GM18909 (cell line): ENCODE measurements around the gene PPP2R3B.
"Not testable (repeated sequence)": the region's sequence is repeated elsewhere in the genome, so short reads cannot be mapped to it uniquely, and the experiment has no call there.

Experiments
- ATAC-seq: cut with Tn5 transposase; IDR thresholded peaks from one replicate; pipeline ENCODE4 v1.9.1; 2021; ENCODE audit warnings: mild to moderate bottlenecking; ENCODE audit not compliant: unreplicated experiment, poor library complexity

Gene PPP2R3B

DNA sequence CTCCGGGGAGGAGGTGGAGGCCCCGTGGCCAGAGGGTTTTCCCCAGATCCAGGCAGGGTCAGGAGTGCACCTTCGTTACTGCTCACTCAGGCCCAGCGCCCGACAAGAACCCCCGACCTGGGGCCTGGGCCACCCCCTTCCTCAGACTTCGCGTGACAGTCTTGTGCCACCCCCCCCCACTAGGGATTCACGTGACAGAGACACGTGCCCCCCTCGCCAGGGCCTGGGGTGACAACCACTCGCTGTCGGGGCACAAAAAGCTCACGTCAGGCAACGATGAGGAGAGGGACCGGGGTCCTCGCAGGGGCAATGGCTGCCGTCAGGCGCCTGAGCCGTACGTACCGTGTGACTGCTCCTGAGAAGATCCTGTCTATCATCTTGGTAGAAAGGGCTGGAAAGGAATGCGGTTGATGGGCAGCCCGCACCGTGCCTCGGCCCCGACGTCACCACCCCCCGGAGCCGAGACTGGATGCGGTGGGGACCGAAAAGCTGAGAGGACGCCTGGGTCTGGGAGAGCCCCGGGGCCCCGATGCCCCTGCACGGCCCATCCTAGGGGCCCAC lies 45.1 kb downstream of the PPP2R3B start:
- ATAC-seq, result no peak

DNA sequence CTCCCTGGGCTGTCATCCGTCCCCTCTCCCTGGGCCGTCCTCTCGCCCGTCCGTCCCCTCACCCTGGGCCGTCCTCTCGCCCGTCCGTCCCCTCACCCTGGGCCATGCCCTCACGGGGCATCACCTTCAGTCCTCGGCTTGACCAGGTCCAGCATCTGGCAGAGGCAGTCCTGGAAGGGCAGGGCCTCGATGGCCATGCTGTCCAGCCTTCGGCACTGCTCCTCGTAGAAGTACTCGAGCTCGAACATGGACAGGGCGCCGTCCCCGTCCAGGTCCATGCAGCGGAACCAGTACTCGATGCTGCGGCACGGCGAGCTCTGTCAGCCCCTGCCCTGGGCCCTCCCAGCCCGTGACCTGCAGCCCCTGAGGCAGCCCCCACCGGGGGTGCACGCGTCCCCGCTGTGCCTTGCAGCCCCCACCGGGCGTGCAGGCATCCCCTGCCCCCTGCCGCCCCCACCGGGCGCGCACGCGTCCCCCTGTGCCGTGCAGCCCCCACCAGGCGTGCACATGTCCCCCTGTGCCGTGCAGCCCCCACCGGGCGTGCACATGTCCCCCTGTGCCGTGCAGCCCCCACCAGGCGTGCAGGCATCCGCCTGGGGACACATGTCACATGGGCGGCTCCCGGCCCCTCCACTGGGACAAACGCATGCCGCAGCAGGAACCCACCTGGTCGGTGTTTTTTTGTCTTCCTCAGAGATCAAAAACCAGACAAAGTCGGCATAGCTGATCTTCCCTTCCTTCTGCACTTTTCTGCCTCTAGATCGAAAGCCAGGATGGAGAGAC lies 45.9 kb downstream of the PPP2R3B start:
- ATAC-seq, result no peak

DNA sequence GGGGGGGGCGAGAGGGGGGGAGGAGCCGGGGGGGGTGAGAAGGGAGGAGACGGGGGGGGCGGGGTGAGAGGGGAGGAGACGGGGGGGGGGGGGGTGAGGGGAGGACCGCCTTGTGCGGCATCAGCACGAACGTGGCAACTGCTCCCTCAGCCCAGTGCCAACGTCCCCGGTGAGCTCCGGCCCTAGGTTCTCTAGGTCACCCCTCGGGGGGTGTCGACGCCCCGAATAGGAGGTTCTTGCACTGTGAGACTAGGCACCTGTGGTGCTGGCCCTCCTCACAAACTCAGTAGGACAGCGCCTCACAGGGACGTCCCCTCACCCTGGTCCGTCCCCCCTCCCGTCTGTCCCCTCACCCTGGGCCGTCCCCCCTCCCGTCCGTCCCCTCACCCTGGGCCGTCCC lies 46.6 kb downstream of the PPP2R3B start:
- ATAC-seq, result no peak

DNA sequence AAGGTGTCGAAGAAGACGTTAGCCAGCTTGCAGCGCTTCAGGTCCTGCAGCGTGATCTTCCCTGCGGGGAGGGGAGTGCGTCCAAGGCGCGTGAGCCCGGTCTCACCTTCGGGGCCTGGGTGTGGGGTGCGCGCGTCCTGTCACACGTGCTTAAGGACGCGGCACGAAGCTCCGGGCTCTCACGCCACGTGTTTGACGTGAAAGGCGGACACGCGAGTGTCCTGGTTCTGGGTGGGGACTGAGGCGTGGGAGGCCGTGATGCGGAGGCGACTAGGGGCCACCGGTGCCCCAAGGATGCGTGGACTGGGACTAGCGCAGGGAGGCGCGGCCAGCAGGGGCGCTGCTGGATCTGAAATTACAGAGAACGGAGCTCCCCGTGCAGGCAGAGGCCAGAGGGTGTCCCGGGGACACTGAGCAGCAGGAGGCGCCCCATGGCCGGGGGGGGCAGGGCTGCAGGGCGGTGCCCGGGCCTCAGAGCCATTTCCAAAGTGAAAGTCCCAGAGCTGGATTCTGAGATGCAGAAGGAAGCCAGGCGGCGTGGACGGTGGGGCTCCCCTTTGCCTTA lies 47.8 kb downstream of the PPP2R3B start:
- ATAC-seq, result no peak

DNA sequence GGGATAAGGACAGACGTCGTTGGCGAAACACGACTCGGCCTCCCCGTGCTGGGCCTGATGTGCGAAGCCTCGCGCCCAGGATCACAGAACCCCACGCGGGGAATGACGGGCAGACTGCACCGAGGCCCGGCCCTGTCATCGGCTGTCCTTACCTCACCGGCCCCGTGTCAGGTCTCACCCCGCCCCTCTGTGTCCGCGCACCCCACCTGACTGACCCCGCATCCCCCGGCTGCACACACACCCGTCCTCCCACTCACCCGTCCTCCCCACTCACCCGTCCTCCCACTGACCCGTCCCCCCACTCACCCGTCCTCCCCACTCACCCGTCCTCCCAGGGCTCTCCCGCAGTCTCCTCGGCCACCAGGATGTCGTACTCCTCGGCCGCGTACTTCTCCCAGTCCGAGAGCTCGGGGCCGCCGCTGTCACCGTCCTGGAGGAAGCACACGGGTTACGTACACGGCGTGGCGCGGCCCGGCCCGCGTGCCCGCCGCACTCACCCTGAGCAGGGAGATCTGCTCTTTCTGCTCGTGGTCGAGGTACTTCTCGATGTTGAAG lies 48.3 kb downstream of the PPP2R3B start:
- no peak for ATAC-seq

DNA sequence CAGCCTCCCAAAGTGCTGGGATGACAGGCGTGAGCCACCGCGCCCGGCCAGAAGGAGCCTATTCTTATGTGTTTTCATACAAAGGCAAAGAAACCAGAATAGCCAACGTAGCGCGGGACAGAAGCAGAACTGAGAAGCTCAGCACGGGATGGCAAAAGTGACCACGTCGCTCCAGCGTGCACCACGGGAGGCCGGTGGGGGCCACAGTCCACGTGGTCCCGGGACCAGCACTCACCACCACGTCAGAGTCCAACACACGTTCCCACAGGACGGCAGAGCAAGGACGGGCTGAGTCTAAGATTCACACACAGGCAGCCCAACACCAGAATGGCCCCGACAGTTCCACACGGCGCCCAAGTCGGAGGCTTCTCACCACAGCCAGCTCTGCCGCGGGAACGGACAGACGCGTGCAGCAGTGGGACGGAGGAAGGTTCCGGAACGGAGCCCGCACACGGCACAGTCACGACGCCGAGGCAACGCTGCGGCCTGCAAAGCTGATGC lies 49.3 kb downstream of the PPP2R3B start:
- ATAC-seq, result no peak

DNA sequence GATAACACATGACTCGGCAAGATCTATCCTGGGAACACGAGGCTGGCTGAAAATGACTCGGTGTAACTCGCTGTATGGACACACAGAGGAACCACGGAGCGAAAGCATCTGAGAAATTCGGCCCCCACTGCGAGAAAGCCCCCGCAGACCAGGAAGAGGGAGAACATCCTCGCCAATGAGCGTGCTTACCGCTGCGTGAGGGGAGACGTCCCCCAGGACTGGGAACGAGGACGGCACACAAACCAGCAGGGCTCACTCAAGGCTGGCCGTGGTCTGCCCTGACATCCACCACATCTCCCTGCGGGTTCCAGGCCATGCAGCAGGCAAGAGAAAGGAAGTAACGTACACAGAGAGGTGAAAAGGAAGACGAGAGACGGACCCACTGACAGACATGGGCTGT lies 50.5 kb downstream of the PPP2R3B start:
- ATAC-seq, result no peak

DNA sequence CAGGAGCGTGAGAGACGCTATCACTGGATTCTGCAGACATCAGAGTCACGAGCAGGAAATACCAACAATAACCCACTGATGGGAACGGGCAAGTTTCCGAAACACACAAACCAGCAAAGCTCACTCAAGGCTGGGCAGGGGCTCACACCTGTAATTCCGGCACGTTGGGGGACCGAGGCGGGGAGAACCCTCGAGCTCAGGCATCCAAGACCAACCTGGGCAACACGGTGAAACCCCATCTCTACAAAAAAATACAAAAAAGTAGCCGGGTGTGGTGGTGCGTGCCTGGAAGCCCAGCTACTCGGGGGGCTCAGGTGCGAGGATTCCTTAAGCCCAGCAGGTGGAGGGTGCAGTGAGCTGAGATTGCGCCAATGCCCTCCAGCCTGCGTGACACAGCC lies 51.0 kb downstream of the PPP2R3B start:
- ATAC-seq, result no peak

DNA sequence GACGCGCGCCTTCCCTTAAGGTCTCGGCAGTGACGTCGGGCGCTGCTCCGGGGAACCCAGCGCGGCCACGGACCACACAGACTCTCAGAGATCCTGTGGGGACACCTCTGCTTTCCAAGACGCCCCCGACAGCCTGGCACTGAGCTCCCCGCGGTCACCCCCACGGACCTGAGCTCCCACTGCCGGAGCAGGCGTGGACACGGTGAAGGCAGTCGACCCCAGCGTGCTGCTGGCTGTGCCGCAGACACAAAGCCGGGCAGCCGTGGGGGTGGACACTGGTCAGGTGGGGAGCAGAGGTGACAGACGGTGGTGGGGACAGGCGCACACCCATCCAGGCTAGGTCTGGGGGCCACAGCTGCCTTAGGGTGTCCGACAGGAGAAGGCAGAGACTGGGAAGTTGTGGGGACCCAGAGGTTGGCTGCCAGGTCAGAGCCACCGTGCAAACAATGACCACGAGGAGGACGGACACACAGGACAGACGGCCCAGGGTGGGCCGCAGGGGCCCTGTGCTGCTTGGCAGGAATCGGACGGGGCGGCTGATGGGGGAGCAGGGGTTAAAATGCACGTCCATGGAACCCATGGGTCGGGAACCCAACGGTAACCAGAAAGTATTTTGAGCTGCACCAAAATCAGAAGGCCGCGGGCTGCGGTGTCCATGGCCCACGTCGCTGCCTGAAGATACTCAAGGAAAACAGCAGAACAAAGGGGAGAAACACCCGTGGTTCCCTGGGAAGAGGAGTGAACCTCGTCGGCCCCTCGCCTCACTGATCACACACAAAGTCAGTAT lies 51.5 kb downstream of the PPP2R3B start:
- ATAC-seq, result no peak

DNA sequence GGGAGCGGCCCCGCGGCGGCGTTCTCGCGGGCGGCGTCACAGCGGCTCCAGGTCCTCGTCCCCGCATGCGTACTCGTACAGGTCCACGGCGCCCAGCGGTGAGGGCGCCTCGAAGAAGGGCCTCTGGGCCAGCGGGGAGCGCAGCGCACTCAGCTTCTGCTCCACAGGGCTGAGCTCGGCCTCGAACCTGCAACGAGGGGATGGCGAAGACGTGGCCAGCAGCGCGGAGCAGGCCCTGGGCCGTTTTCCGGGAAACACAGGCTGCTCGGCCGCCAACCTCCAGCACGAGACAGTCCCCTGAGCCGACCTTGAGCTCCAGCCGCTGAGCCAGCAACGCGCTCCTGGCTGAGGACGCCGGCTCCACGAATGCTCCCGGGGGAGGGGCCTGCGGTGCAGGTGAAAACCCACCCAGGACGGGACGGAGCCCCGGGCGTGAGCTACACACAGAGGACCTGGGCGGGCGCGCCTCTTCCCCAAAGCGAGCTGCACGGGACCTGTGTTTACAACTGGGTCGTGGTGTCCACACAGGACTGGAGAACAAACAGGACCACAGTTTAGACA lies 52.3 kb downstream of the PPP2R3B start:
- ATAC-seq, result no peak

DNA sequence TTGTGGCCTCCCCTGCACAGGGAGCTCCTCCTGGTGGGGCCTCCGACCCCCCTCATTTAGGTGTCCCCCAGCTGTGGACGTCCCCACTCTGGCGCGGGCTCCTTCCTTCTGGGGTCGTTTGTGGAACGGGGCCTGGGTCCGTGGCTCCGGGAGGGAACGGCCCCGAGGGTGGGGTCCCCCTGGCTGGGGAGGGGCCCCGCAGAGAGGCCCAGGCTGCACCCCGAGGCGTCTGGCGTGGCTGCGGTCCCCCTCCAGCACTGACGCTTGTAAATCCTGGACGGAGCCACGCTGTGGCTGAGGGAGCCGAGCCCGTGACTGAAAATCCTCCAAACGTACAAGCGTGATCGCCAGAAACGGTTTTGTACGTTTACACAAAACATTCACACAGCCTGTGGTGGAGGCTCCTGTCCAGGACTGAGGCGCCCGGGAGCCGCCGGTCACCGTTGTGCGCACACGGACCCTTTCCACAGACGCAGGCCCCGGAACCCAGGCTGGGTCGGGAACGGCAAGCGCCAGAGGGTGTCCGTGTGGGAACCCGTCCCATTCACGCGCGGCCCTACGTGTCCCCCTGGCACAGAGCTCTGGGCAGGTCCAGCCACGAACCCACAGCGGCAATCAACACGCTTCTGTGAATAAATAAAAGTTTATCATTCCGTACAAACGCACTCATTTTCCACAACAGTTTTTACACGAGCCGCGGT lies 52.9 kb downstream of the PPP2R3B start:
- ATAC-seq, result no peak

DNA sequence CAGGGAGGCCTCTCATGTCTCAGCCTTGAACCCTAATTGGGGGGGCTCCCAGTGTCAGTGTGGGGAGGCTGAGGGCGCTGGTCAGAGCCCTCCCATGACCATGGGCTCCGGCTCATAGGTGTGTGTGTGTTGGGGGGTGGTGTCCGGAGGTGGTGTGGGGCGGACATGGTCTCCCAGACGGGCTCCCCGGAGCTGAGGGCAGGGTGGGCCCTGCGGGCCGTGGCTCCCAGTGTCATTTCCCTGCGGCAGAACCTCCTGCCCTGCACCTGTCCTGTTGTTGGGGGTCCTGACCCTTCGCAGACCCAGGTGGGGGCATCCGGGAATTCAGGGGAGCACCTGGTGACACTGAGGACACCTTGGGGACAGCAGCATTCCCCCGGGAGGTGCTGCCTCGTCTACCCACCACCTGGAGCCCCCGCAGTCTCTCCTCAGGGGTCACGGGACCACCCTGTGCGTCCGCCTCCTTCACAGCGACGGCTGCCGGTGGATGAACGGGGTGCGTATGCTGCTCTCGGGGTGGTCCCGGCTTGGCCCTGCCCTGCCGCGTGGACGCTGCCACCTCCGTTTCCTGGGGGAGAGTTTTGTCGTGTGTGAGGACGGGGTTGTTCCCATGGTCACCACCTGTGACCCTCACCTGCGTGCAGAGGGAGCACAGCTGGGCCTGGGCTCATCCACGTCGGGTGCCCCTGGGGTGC lies 53.6 kb downstream of the PPP2R3B start:
- no peak for ATAC-seq

DNA sequence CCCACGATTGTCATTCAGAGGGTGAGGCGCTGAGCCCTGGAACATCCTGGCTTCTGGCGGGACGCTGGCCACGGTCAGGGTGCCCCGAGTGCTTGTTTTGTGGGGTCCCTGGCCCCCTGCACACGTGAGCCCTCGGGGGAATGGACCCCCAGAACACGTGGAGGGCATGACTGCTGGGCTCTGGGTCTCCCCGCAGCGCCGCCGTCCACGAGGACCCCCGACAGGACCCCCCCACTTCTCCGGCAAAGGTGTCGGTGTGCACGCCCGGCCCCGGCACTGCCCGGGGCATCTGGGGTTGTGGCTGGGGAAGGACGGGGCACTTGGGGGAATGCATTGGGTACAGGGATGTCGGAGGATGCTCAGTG lies 54.2 kb downstream of the PPP2R3B start:
- no peak for ATAC-seq

DNA sequence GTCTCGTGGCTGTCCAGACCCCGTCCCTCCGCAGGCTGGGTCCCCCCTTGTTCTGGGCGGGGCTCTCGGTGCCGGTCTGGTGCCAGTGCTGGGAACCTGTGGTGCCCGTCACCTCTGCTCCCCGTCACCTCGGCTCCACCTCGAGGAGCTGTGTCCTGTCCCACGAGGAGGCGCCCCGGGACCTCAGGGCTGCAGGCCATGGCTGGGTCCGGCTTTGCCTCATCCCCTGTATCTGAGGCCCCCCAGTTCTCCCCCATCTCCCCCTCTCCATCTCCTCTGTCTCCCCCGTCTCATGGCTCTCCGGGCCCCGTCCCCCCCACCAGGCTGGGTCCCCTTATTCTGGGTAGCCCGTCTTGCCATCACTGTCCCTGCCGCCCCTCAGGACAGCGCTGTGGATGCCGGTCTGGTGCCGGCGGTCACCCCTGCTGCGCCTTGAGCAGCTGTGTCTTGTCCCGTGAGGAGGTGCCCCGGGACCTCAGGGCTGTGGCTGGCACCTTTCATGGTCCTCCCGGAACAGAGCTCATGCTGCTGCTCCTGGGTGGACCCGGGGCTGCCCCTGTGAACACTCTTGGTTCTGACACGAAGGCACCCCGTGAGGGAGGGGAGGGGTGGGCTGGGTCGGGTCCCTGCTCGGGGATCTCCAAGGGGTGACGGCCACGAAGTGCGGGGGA lies 54.7 kb downstream of the PPP2R3B start:
- ATAC-seq, result no peak

DNA sequence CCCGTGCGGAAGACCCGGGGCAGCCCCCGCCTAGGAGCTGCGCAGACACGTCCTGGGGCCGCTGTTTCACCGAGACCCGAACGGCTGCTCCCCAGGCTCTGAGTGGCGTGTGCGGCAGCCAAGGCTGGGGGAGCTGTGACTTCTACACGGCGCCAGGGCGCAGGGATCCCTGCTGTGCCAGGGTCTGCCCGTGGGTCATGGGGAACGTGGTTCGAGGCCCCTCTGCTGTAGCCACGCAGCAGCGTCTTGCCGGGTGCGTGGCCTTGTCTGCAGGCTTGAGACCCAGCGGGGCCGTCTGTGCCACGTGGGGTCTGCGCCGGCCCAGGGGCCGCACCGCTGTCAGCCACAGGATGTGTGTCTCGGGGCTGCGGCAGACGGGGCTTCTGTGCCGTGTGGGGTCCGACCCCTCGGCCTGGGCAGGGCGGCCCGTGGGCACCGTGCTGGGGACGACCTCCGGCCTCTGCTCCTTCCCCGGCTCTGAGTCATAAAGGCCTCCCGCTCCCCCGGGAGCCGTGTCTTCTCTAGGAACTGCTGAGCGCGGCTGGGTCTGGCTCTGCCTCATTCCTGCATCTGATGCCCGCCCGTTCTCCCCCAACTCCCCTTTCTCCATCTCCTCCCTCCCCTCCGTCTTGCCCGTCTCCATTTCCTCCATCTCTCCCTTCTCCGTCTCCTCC lies 55.4 kb downstream of the PPP2R3B start:
- ATAC-seq, result no peak

DNA sequence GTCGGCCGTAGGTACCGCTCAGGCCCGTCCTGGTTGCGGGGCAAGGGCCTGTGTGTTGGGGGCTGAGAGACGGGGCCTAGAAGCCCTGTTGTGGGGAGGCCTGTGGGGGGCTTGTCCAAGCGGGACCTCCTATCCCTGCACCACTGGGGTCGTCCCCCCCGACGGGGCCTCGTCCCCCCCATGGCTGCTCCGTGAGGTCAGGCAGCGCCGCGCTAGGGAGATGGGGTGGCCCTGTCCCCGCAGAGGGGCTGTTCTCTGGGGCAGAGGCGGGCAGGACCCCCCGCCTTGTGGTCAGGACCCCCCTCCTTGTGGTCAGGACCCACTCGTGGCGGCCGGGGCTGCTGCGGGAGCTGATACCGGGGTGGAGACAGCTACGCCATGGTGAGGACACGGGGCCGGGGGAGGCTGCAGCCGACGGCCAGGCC lies 56.0 kb downstream of the PPP2R3B start:
- ATAC-seq, result no peak

DNA sequence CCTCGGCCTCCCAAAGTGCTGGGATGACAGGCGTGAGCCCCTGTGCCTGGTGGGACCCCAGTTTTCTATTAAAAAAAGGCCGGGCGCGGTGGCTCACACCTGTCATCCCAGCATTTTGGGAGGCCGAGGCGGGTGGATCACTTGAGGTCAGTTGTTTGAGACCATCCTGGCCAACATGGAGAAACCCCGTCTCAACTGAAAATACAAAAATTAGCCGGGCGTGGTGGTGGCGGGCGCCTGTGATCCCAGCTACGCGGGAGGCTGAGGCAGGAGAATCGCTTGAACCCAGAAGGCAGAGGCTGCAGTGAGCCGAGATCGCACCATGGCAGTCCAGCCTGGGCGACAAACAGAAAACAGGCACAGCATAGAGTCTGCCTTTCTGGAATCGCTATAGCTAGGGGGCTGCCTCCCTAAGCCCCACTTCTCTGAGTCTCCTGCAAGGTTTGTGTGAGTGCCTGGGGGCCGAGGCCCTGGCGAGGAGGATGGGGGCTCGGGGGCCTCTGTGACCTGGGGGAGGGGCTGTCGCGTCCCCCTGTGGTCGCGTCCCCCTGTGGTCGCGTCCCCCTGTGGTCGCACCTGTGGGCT lies 56.5 kb downstream of the PPP2R3B start:
- not testable (repeated sequence) for ATAC-seq
